Transverse colon (tissue), 4 donors: Measurements from ENCODE around the gene GNA12. TPM values are rescaled to one million over a fixed set of nuclear protein-coding genes. Genes with fewer than 3 reads are reported as not detected.
A peak's percentile ranks its signal among the peaks of the same experiment; 100 is the strongest.

ENCODE experiments used
- DNase-seq: peaks from one replicate; pipeline ENCODE4 v3.0.0-alpha.2; 2019
- H3K27ac ChIP-seq, 4 donors: fragments of 200-600 bp; sonication (generic); 2 replicates each; pipeline ENCODE4 v1.5.1; 2016 to 2018; ENCODE audit warnings: inconsistent platforms in 4 of 4
- H3K27me3 ChIP-seq: fragments of 200-600 bp; sonication (generic); 2 replicates; pipeline ENCODE4 v1.5.1; 2017; ENCODE audit warnings: inconsistent platforms
- H3K36me3 ChIP-seq, 4 donors: fragments of 200-600 bp; sonication (generic); 2 replicates each; pipeline ENCODE4 v1.5.1; 2017 to 2019; ENCODE audit warnings: inconsistent platforms in 4 of 4
- H3K4me1 ChIP-seq, 4 donors: fragments of 200-600 bp; sonication (generic); 2 replicates each; pipeline ENCODE4 v1.5.1; 2017 to 2020; ENCODE audit warnings: inconsistent platforms in 4 of 4
- H3K4me3 ChIP-seq, 4 donors: fragments of 200-600 bp; sonication (generic); 1 replicate in 1 of 4; 2 replicates in 3 of 4; pipeline versions ENCODE4 v1.5.1 to v1.6.1; 2017 to 2019; ENCODE audit warnings: inconsistent platforms in 4 of 4
- H3K9me3 ChIP-seq, 2 donors: fragments of 200-600 bp; sonication (generic); 2 replicates each; pipeline ENCODE4 v1.5.1; 2017 to 2019; ENCODE audit warnings: inconsistent platforms in 2 of 2
- EP300 ChIP-seq: sonication (generic); formaldehyde crosslinking; IDR thresholded peaks from one replicate; pipeline ENCODE4 v1.6.1; 2017; ENCODE audit warnings: antibody characterized with exemption, low read depth
- POLR2A ChIP-seq: fragments of 450-650 bp; IDR thresholded peaks from one replicate; pipeline ENCODE4 v1.6.1; 2016; ENCODE audit warnings: antibody characterized with exemption, mild to moderate bottlenecking, moderate library complexity
- POLR2AphosphoS5 ChIP-seq, 3 donors: sonication (generic); formaldehyde crosslinking; IDR thresholded peaks; one replicate each; pipeline ENCODE4 v1.6.1; 2016; ENCODE audit warnings: antibody characterized with exemption in 3 of 3
- WGBS, 2 donors: methylation state at CpG; one replicate each; pipeline ENCODE4 v1.1.5; 2018; ENCODE audit warnings: low coverage in 1 of 2; 5-methylcytosine and 5-hydroxymethylcytosine counted together
- in situ Hi-C, 4 donors: fragments of 200-750 bp; cut with MboI; loops; one replicate each; pipeline versions ENCODE4 v1.15.0 to v1.15.1; 2017; ENCODE audit warnings: low sequenced_read_pairs in 3 of 4, low pct_ligation_motif_present in 1 of 4, low pct_unique_long_range_greater_than_20kb in 1 of 4
- intact Hi-C: fragments of 100-400 bp; cut with DNase I; formaldehyde crosslinking; loops from one replicate; pipeline ENCODE4 v1.15.1; 2023; ENCODE audit warnings: low total_unique reads
- total RNA-seq, 4 donors: library from RNA; depleted of rRNA; stranded (reverse); fragments of >200 nt; gene quantifications; one replicate each; pipeline ENCODE4 v1.1.0, GENCODE V29; 2016
- TF ChIP-seq, protein P1 (sequence below), 5 experiments: fragments of 200-600 bp in 3 of 5; fragments of 450-650 bp in 2 of 5; sonication (generic) in 3 of 5; IDR thresholded peaks; 1 replicate in 2 of 5; 2 replicates in 3 of 5; pipeline ENCODE4 v1.5.1; 2016 to 2017; ENCODE audit warnings: antibody characterized with exemption in 5 of 5, inconsistent platforms in 3 of 5, mild to moderate bottlenecking in 2 of 5, moderate library complexity in 1 of 5

GNA12 gene
- total RNA-seq, 4 donors from 2014 or later: 18.9 to 39.6 (median 22.2) TPM

DNA sequence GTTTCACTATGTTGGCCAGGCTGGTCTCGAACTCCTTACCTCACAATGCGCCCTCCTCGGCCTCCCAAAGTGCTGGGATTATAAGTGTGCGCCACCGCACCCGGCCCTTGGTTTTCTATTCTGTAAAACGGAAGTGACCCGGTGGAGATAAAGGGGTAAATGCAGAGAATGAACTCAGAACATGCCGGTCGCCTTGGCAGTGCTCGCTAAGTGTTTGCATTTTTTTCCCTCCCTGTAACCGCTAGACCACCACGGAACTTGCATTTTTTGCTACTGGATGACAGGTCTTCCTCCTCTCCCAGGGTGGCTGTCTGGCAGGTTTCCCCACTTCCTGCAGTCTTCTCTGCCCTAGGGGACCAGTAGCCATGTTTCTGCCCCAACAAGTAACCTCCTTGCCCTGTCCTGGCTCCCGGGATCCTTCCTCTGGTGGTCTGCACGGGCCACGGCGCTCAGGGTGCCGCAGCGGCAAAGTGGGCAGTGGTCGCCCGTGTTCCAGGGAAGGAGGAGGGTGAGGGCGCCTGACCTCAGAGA lies 18.8 kb upstream of the GNA12 start:
- Histone ChIP-seq H3K4me3 (no peak overlapping the region), H3K27ac (peak overlapping the region; percentile 67 to 87 (median 78)), H3K9me3 (no peaks in the 10 kb centered on the region), H3K36me3 (no peaks in the 10 kb centered on the region), H3K27me3 (no peaks in the 10 kb centered on the region), H3K4me1 (peaks cover 6 to 21% (median 9%) of the 10 kb centered on the region in 4 donors)
- DNase-seq: no peak
- 84 to 96% methylated on average over 10 to 22 of the region's 22 CpGs for WGBS, 2 donors
- in situ Hi-C loops: loop anchor here in 2 of 4 donors (25.0 kb wide), 1 partner anchor 1024 kb away; no protein-coding TSS in a partner anchor
- intact Hi-C loops: loop anchor here (10.0 kb wide), 1 partner anchor 292 kb away; no protein-coding TSS in a partner anchor
- TF ChIP-seq, protein P1, sequence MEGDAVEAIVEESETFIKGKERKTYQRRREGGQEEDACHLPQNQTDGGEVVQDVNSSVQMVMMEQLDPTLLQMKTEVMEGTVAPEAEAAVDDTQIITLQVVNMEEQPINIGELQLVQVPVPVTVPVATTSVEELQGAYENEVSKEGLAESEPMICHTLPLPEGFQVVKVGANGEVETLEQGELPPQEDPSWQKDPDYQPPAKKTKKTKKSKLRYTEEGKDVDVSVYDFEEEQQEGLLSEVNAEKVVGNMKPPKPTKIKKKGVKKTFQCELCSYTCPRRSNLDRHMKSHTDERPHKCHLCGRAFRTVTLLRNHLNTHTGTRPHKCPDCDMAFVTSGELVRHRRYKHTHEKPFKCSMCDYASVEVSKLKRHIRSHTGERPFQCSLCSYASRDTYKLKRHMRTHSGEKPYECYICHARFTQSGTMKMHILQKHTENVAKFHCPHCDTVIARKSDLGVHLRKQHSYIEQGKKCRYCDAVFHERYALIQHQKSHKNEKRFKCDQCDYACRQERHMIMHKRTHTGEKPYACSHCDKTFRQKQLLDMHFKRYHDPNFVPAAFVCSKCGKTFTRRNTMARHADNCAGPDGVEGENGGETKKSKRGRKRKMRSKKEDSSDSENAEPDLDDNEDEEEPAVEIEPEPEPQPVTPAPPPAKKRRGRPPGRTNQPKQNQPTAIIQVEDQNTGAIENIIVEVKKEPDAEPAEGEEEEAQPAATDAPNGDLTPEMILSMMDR (IDR thresholded peaks at IDR 0.05): no peak
- no peak for TF ChIP-seq EP300
- TF ChIP-seq POLR2A: no peak
- TF ChIP-seq POLR2AphosphoS5 (IDR thresholded peaks at IDR 0.05): no peak

DNA sequence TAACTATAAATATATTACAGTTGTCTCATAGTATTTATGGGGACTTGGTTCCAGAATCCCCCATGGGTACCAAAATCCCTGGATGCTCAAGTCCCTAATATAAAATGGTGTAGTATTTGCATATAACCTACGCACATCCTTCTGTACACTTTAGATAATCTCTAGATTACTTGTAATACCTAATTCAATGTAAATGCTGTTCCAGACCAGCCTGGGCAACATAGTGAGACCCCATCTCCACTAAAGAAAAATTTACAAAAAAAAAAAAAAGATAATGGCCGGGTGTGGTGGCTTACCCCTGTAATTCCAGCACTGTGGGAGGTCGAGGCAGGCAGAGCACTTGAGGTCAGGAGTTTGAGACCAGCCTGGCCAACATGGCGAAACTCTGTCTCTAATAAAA lies 17.4 kb upstream of the GNA12 start:
- Histone ChIP-seq H3K4me3 (no peak overlapping the region), H3K36me3 (no peaks in the 10 kb centered on the region), H3K27ac (no peak overlapping the region), H3K4me1 (peaks cover 6 to 21% (median 9%) of the 10 kb centered on the region in 4 donors), H3K27me3 (no peaks in the 10 kb centered on the region), H3K9me3 (no peaks in the 10 kb centered on the region)
- in situ Hi-C loops (loop anchor here in 2 of 4 donors (25.0 kb wide), 1 partner anchor 1026 kb away; no protein-coding TSS in a partner anchor), intact Hi-C loops (loop anchor here (10.0 kb wide), 1 partner anchor 293 kb away; no protein-coding TSS in a partner anchor)
- TF ChIP-seq POLR2AphosphoS5 (IDR thresholded peaks at IDR 0.05) (no peak), POLR2A (no peak), EP300 (no peak)
- TF ChIP-seq, protein P1 (IDR thresholded peaks at IDR 0.05): no peak
- WGBS, 2 donors: 85 to 87% methylated on average over 4 of the region's 4 CpGs
- no peak for DNase-seq

DNA sequence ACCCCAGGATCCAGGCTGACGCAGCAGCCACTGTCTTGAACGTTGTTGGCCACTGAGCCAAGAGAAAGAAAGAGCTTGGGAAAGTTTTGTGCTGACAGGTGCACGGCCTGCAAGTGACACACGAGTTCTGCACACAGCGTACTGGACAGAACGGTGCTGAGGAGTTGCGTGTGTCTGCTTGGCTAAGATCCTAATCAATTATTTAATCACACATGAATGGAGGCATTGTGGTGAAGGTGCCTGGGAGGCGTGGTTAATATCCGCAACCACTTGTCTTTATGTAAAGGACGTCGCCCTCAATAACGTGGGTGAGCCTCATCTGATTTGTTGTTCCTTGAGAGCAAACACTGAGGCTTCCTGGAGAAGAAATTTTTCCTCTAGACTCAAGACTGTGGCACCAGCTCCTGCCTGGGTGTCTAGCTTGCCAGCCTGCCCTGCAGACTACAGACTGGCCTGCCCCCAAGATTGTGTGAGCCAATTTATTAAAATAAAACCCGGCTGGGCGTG lies 16.6 kb upstream of the GNA12 start:
- in situ Hi-C loops: loop anchor here in 2 of 4 donors (25.0 kb wide), 1 partner anchor 1027 kb away; no protein-coding TSS in a partner anchor
- WGBS, 2 donors: 64% methylated on average over 14 of the region's 14 CpGs; no CpG with 5 or more reads in 1 of the 2 donors
- intact Hi-C loops: loop anchor here (10.0 kb wide), 1 partner anchor 294 kb away; no protein-coding TSS in a partner anchor
- no peak for DNase-seq
- TF ChIP-seq POLR2A: no peak
- peaks cover 6 to 21% (median 9%) of the 10 kb centered on the region in 4 donors for H3K4me1 ChIP-seq
- no peaks in the 10 kb centered on the region for H3K9me3 ChIP-seq
- H3K4me3 ChIP-seq: no peak overlapping the region
- no peak overlapping the region for H3K27ac ChIP-seq
- no peaks in the 10 kb centered on the region for H3K27me3 ChIP-seq
- H3K36me3 ChIP-seq: no peaks in the 10 kb centered on the region

DNA sequence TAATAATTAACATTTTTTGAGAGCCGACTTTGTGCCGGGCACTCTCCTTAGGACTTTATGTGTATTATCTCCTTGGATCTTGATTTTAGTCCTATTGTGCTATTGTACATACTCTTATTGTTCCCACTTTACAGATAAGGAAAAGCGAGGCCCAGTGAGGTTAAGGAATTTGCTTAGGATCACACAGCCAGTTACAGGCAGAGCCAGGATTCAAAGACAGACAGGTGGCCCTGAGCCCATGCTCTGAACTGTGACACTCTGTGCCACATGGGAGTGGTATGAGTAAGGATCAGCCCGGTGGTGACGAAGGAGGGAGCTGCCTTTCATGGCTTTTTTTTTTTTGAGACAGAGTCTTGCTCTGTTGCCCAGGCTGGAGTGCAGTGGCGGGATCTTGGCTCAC lies 15.8 kb upstream of the GNA12 start:
- intact Hi-C loops: loop anchor here (10.0 kb wide), 1 partner anchor 295 kb away; no protein-coding TSS in a partner anchor
- Histone ChIP-seq H3K36me3 (no peaks in the 10 kb centered on the region), H3K4me1 (peaks cover 6 to 20% (median 9%) of the 10 kb centered on the region in 4 donors), H3K9me3 (no peaks in the 10 kb centered on the region), H3K4me3 (no peak overlapping the region), H3K27me3 (no peaks in the 10 kb centered on the region), H3K27ac (no peak overlapping the region)
- TF ChIP-seq, protein P1 (IDR thresholded peaks at IDR 0.05): no peak
- no peak for TF ChIP-seq POLR2A
- no peak for TF ChIP-seq EP300
- no peak for TF ChIP-seq POLR2AphosphoS5 (IDR thresholded peaks at IDR 0.05)
- in situ Hi-C loops: loop anchor here in 2 of 4 donors (25.0 kb wide), 1 partner anchor 1027 kb away; no protein-coding TSS in a partner anchor
- no peak for DNase-seq
- 85 to 90% methylated on average over 2 to 6 of the region's 6 CpGs for WGBS, 2 donors
